Fibroblast of skin of back (primary cell): ENCODE measurements around the gene ARTN.

Experiments used
- DNase-seq: peaks from one replicate; pipeline ENCODE4 v3.0.0-alpha.2; 2013

Gene ARTN

DNA sequence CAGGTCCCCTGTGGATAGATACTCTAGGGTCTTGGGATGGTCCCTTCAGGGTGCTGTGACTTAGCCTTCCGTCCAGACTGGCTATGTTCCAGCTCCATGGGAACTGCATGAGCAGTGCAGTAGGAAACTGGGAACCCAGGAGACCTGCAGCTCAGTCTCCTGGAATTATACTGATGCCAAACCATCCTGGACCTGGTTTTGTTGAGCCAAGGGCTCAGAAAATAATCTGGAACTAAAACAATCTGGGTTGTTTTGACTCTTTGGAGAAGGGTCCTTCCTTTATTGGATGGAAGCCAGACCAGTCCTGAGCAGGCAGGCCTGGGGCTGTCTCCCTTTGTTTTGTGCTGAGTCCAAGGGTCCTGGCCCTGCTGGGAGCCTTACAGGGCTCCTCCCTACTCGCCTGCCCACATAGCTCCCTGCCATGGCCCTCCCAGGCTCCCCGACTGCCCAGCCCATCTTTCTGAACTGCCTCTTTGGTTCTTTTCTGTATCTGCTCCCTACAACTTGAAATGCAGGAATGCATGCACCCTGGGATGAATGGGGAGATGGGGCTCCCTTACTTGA, 14.4 kb downstream of the ARTN start:
- DNase-seq = no peak

DNA sequence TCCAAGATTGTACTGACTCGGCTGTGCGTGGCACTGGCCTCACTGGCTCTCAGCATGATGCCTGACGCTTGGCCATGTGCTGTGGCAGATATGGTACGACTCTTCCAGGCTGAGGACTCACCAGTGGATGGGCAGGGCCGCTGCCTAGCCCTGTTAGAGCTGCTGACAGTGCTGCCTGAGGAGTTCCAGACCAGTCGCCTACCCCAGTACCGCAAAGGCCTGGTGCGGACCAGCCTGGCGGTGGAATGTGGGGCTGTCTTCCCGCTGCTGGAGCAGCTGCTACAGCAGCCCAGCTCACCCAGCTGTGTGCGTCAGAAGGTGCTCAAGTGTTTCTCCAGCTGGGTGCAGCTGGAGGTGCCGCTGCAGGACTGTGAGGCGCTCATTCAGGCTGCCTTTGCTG, 16.1 kb downstream of the ARTN start:
- no peak for DNase-seq

DNA sequence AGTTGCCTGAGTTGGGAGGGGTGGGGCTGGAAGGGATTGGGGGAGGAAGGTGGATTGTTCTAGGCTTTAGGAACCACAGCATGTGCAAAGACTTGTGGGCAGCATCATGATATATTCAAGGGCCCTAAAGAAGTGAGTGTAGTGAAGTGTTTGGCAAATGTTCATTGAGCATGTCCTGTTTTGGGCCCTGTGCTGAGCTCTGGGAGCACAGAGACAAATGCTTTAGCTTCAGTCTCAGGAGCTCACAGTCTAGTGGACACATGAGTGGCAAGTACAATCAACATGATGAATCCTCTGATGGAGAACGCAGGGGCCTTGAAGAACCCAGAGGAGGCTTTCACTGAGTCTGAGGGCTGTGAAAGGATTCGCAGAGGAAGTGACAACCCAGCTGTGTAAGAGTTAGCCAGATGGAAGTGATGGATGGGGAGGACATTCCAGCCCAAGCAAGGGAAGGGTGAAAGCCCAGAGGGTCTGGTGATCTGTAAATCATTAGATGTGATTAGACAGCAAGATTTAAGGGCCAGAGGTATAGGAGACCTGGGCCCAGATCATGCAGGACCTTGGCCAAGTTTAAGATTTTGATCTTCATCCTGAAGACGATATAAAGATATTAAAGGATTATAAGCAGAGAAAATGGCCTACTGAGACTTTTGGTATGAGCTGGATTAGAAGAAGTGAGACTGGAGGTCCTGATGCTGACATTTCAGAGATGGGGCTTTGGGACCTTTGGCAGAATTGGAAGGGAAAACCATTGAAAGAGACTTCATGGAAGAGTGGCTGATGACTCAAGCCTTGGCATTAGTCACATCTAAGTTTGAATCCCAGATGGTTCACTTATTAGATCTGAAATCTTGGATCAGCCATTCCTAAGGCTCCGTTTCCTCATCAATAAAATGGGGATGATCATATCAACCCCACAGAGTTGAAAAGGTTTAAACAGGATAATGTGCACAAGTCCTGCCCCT, 17.7 kb downstream of the ARTN start:
- DNase-seq = no peak

DNA sequence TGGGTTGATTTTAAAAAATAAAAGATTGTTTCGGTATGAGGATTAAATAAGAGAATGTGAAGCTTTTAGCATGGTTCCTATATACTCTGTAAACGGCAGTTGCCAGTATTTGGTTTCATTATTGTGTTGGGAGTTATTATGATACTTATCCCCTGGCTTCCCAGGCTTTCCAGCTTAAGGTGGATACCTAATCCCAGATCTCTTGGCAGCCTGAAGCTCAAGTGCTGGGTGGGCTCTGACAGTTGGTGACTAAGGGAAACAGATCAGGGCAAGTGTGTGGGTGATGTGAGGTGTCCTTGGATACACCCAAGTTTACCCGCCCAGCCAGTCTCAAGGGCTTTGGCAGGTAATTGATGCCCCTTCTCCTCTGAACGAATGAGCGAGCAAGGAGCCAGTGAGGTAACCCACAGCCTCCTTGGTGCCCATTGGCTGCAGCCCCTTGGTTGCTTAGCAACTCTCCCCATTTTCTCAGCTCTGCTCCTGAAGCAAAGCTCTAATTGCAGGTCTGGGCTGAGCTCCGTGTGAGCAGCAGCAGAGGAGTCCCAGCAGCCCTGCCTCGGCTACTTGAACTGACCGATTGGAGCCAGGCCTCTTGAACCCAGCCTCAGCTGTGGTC, 19.2 kb downstream of the ARTN start:
- DNase-seq = no peak

DNA sequence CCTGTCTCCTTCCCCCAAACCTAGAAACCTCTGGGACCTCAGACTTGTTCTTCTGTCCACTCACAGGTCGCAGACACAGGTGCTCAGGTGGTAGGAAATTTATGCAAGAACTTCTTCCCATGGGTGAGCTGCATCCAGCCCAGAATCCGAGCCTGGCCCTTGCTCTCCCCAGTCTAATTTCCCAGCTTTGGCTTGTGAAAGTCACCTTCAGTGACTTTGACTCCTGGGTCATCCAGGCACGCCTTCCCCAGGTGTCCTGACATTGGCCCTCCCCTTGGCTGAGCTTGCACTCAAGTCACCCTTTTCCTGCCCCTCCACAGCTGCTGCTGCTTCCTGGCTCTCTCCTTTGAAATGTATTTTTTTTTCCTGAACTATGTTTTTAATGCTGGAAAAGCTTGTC, 19.8 kb downstream of the ARTN start:
- no peak for DNase-seq

DNA sequence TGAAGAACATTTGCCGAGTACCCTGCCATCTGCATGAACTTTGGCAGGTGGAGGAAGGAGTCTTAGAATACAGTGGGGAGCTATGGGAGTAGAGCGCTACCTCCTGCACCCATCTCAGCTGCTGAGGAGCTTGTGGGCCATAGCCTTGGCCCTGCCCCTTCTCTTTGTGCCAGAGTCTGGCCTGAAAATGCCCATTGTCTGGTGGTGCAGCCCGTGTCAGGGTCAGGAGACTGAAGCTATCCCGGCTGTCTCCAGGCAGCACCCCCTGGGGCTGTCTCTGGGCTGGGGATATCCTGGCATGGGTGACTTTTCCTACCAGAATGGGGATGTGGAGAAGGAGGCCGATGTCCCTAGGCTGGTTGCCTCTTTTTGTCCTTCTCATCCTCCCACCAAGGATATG, 20.4 kb downstream of the ARTN start:
- no peak for DNase-seq

DNA sequence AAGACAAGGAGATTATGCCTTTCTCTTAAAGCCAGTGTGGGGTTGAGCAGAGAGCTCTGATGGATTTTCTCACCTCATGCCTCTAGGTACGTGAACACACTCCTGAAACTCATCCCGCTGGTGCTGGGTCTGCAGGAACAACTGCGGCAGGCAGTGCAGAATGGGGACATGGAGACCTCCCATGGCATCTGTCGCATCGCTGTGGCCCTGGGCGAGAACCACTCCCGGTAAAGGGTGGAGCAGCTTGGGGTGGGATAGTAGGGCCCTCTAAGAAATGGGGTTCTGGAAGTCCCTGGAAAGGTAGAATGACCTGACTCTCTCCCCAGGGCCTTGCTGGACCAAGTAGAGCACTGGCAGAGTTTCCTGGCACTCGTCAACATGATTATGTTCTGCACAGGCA, 22.6 kb downstream of the ARTN start:
- no peak for DNase-seq

DNA sequence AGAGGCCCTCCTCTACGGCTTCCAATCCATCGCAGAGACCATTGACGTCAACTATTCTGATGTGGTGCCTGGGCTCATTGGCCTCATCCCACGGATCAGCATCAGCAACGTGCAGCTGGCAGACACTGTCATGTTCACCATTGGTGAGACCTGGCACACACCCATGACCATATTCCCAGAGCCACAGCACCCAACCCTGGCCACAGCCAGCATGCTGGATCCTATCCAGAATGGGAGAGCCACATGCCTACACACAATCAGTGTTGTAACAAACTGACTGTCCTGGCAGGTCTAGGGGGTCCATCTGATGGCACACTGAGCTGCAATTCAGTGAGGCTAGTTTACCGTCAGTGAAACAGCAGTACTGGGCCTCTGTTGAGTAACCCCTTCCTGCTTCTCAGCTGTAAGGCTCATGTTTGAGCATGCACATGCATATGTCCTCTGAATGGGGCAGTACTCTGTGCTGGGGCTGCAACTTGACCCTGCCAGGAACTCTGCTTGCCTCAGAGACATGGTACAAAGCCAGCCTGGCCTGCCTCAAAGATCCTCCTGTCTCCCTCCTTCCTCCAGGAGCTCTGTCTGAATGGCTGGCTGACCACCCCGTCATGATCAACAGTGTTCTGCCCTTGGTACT, 23.9 kb downstream of the ARTN start:
- DNase-seq = no peak

DNA sequence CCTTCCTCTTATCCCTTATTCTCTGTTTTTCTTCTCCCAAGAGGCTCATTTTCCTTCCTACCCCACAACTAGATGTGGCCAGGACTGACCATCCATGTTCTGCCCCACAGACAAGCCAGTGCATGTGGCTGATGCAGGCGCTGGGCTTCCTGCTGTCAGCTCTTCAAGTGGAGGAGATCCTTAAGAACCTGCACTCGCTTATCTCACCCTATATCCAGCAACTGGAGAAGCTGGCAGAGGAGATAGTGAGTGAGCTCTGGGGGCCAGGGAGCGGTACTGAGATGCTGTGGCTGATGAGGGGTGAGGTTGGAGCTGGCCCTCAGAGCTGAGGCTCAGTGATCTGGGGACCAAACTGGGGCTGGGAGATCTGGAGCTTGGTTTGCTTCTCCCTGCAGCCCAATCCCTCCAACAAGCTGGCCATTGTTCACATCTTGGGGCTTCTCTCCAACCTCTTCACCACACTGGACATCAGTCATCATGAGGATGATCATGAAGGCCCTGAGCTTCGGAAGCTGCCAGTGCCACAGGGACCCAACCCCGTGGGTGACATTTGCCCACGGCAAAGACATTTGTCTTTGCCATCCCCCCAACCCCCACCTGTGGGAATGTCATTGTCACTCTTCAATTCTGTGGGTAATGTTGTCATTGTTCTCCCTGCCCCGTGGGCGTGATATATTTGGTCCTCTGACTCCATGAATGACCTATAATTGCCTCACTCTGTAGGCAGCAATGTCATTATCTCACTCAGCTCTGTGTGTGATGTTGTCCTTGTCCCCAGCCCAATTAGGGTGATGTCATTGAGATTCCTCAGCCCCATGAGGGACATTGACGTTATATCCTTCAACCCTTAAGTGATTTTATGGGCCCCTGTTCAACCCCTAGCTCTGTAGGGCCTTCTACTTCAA, 25.0 kb downstream of the ARTN start:
- DNase-seq = no peak

DNA sequence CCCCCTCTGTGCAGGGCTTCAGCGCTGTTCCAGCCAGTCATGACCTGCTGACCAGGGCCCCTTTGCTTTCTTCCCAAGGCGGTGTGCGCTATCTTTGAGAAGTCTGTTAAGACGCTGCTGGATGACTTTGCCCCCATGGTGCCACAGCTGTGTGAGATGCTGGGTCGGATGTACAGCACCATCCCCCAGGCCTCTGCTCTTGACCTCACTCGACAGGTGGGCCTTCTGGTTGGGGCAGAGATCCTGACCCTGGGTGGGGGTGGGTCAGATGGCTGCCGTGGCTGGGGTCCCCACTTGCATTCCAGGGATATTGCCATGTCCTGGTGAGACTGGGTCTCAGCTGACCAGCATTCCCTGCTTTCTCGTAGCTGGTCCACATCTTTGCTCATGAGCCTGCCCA, 27.2 kb downstream of the ARTN start:
- no peak for DNase-seq

DNA sequence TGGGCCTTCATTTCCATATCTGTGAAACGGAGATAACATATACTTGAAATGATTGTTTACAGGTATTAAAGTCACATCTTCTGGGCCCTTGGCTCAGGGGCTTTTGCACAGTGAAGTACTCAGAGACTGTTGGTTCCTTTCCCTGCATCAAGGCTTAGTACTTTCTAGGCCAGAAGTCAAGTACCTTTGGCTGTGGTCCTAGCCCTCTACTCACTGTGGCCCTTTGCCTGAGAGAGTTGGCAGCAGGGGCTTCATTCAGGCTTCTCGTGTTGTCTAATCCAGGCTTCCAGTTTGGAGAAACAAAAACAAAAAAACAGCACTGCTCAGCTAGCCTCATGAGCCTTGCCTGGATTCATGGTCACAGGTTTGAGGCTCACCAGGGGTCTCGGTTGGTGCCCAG, 28.1 kb downstream of the ARTN start:
- DNase-seq = no peak

DNA sequence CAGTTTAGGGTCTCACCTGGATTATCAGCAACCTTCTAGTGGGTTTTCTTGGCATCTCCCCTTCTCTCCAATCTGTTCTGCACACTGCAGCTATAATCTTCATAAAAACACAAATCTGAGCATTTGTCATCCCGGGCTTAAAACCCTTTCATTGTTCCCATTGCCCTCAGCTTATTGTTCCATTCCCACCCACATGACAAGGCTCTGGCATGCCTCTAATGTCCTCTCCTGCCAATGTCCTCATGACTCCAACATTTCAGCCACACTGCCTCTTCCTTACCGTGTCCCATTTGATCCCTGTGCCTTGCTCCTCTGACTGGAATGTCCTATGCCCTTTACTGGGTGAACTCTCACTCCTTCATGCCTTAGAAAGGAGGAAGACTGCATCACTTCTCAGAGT, 28.7 kb downstream of the ARTN start:
- DNase-seq = no peak

DNA sequence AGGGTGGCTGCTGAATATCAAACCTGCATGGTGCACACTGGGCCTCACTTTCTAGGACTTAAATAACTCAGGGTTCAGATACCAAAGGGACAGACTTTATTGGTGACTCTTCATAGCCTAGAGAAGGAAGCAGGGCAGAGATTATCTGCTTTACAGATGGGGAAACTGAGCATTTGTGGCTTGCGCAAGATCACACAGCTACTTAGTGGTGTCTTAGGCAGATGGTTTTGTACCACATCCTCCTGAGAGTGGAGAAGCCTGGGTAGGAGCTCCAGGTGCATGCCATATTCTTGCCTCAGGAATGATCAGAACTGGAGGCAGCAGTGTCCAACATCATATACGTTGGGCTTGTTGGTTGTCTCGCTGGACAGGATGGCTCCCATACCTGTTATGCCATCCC, 29.4 kb downstream of the ARTN start:
- DNase-seq = no peak

DNA sequence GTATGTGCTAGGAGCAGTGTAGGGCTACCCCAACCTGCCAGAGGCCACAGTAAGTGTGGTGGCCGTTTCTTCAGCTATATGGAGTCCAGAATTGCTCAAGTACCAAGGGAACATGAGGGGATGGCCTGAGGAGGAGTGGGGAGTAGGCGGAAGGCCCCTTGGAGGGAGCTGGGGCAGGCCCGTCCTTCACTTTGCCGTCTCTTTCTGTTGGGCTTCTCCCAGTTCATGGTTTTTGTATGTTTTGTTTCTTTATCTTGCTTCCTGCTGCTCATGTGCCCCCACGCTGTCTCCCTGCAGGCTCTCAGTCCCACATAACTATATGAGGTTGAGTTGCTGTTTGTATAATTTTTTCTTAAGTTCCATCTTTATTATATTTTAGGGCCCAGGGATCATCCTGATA, 30.3 kb downstream of the ARTN start:
- DNase-seq = no peak

DNA sequence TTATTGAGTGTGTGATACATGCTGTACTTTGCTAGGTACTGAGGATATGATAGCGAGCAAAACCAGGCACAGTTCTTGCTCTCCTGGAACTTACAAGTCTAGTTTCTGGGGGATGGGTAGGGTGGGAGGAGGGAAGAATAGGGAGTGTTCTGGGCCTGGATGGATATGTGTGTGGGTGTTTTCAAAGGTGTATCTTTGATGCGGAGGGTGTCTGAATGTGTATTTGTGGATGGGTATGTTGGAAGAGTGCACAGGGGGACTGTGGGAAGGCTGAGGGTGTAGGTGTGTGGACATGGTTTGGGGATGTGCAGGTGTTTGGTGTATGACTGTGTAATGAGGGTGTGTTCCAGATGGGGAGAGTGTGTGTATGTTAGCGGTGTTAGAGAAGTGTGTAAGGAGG, 31.7 kb downstream of the ARTN start:
- DNase-seq = no peak

DNA sequence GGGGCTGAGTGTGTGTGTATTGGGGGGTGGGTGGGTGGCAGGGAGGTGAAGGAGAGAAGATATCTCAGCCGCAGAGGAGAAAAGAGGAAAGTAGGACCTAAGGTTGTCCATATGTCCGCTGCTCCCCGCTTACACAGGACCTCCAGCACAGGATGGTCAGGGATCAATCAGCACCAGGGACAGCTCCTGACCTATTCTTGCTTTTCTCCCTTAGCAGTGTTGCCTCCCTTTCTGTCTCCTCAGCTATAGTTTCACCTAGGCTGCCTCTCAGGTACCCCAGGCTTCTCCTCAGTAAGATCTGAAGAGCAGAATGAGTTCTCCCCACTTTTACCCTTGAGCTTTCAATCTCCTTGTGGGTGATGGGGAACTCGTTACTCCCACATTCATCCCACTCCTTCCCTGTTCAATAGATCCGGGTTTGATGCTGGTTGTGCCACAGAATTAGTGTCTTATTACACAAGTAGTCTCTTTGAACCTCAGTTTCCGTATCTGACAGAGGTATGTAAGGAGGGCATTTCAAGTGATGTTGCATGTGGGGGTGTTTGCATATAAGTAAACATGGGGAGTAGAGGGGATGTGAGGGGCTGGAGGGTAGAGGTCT, 34.8 kb downstream of the ARTN start:
- DNase-seq = no peak

DNA sequence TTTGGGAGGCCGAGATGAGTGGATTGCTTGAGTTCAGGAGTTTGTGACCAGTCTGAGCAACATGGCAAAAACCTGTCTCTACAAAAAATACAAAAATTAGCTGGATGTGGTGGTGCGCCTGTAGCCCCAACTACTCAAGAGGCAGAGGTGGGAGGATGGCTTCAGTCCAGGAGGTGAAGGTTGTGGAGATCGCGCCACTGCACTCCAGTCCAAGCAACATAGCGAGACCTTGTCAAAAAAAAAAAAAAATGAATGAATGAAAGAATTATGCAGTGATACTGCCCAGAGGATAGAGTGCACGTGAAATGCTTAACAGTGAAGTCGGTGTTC, 35.8 kb downstream of the ARTN start:
- no peak for DNase-seq

DNA sequence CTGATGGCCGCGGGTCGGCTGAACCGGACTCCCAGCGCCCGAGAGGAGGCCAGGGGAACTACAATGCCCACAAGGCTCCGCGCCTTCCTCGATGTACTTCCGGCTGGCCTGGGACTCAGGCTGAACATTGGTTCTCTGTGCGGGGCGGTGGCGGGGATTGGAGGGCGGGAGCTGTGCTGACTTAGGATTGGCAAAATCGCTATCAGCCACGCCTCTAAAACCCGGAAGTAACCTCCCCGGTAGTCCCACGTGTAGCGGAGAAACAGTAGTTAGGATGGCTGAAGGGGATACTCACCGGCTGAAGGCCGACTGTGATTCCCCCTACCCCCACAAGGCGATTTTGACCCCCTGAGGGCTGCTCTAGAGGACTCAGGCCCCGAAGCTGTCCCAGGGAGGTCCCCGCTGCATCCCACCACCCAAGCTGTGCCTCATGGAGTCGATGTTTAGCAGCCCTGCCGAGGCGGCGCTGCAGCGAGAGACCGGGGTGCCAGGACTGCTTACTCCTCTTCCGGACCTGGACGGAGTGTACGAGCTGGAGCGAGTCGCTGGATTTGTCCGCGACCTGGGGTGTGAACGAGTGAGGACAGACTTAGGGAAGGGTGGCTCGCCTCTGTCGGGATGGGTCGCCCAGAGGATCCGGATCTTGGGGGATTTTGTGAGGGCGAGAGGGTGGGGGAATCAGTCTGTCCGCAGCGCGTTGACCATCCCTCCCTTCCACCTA, 36.3 kb downstream of the ARTN start, which contains the start of gene DPH2:
TSS of gene DPH2 (plus strand) at position 265 of the 721 bp plus-strand sequence. CDS start at position 431, 166 bp downstream.
- peak; percentile 98 for DNase-seq

DNA sequence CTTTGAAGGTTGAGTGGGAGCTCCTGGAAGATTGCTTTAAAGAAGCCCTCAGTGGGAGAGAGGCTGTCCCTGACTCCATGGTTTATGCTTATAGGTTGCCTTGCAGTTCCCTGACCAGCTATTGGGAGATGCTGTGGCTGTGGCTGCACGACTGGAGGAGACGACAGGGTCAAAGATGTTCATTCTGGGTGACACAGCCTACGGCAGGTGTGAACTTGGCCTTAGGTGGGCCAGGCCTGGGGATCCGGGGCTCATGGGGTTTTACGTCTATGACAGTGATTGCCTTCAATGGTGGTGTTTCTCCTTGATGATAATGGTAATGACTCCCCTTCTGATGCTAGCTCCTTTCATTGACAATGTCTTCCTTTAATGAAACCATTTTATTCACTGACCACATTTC, 36.9 kb downstream of the ARTN start:
- no peak for DNase-seq

DNA sequence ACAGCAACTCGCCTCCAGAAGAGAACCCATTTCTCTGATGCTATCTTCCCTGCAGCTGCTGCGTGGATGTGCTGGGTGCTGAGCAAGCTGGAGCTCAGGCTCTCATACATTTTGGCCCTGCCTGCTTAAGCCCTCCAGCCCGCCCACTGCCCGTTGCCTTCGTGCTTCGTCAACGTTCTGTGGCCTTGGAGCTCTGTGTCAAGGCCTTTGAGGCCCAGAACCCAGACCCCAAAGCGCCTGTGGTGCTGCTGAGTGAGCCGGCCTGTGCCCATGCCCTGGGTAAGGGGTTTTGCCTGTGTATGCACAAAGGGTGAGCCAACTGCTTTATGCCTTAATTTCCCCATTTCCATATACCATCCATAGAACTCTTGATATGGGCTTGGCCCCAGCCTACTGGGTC, 37.3 kb downstream of the ARTN start:
- DNase-seq = no peak

DNA sequence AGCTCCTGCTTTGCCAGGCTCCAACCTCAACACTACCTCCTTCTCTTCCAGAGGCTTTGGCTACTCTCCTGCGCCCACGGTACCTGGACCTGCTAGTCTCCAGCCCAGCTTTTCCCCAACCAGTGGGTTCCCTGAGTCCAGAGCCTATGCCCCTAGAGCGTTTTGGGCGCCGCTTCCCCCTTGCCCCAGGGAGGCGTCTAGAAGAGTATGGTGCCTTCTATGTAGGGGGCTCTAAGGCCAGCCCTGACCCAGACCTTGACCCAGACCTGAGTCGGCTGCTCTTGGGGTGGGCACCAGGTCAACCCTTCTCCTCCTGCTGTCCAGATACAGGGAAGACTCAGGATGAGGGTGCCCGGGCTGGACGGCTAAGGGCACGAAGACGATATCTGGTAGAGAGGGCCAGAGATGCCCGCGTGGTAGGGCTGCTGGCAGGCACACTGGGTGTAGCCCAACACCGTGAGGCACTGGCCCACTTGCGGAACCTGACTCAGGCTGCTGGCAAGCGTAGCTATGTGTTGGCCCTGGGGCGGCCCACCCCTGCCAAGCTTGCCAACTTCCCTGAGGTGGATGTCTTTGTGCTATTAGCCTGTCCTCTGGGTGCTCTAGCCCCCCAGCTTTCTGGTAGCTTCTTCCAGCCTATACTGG, 37.9 kb downstream of the ARTN start:
- DNase-seq = no peak
